Ishikawa (cell line): ENCODE results near the gene WNK2.

Experiments
- CEBPB ChIP-seq: IDR thresholded peaks from 2 replicates; pipeline ENCODE4 v1.6.1; 2012
- CREB1 ChIP-seq: IDR thresholded peaks from 2 replicates; pipeline ENCODE4 v1.6.1; 2012; ENCODE audit warnings: low read depth
- EGR1 ChIP-seq: IDR thresholded peaks from 2 replicates; pipeline ENCODE4 v1.6.1; 2012
- EP300 ChIP-seq: IDR thresholded peaks from 2 replicates; pipeline ENCODE4 v1.6.1; 2012; ENCODE audit warnings: borderline replicate concordance
- FOXM1 ChIP-seq: IDR thresholded peaks from 2 replicates; pipeline ENCODE4 v1.6.1; 2012; ENCODE audit warnings: low read depth, borderline replicate concordance
- MAX ChIP-seq: IDR thresholded peaks from 2 replicates; pipeline ENCODE4 v1.6.1; 2012
- NFIC ChIP-seq: IDR thresholded peaks from 2 replicates; pipeline ENCODE4 v1.6.1; 2012
- RAD21 ChIP-seq: IDR thresholded peaks from 2 replicates; pipeline ENCODE4 v1.6.1; 2012; ENCODE audit warnings: low read depth
- REST ChIP-seq: IDR thresholded peaks from 2 replicates; pipeline ENCODE4 v1.6.1; 2012; ENCODE audit warnings: low read depth, mild to moderate bottlenecking
- TAF1 ChIP-seq: IDR thresholded peaks from 2 replicates; pipeline ENCODE4 v1.6.1; 2012; ENCODE audit warnings: low read depth, mild to moderate bottlenecking
- TCF12 ChIP-seq: IDR thresholded peaks from 2 replicates; pipeline ENCODE4 v1.6.1; 2012; ENCODE audit warnings: low read depth
- TEAD4 ChIP-seq: IDR thresholded peaks from 2 replicates; pipeline ENCODE4 v1.6.1; 2012
- USF1 ChIP-seq: IDR thresholded peaks from 2 replicates; pipeline ENCODE4 v1.6.1; 2012
- YY1 ChIP-seq: IDR thresholded peaks from 2 replicates; pipeline ENCODE4 v1.6.1; 2012; ENCODE audit warnings: low read depth
- ZBTB7A ChIP-seq: IDR thresholded peaks from 2 replicates; pipeline ENCODE4 v1.6.1; 2012; ENCODE audit warnings: low read depth

WNK2 gene

GRCh38 chr9:93298498-93299417 is 114.8 kb downstream of the WNK2 start:
- TF ChIP-seq USF1 (no peak), REST (no peak), TCF12 (no peak), TAF1 (no peak), TEAD4 (no peak)

GRCh38 chr9:93299418-93300174 is 115.7 kb downstream of the WNK2 start:
- TF ChIP-seq TAF1 (no peak), MAX (no peak), REST (no peak), FOXM1 (no peak), YY1 (no peak), TCF12 (no peak), USF1 (no peak), RAD21 (no peak), CREB1 (no peak), CEBPB (no peak), EP300 (no peak), TEAD4 (no peak), NFIC (no peak), ZBTB7A (no peak), EGR1 (no peak)

- no peak for TF ChIP-seq TEAD4
- TF ChIP-seq ZBTB7A: no peak
- TF ChIP-seq FOXM1: no peak
- no peak for TF ChIP-seq TCF12
- no peak for TF ChIP-seq YY1
- TF ChIP-seq TAF1: no peak
- no peak for TF ChIP-seq MAX
- TF ChIP-seq CEBPB: no peak
- no peak for TF ChIP-seq REST
- TF ChIP-seq CREB1: no peak
- no peak for TF ChIP-seq USF1
- TF ChIP-seq EP300: no peak
- TF ChIP-seq RAD21: no peak
- TF ChIP-seq NFIC: no peak
- no peak for TF ChIP-seq EGR1
Observed at GRCh38 chr9:93300175-93300572, 116.2 kb downstream of the WNK2 start.
